ENCODE measurements around the gene MSRB3.

The MSRB3 gene

DNA sequence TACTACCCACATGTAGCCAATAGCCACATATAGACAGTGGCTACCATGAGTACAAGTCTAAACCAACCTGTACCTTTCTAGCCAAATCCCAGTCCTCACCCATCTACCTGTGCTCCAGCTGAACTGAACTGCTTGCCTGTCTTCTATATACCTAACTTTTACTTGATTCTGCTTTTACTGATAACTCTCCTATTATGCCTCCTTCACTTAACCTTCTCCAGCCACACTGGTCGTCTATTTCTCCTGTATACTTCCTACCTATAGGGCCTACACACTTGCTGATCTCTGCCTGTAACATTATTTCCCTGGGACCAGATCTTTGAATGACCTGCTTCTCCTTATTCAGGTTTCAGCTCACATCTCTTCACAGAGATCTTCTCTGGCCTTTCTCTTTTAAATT is 26.0 kb upstream of the MSRB3 start:
- no peak overlapping the region for H3K4me3 ChIP-seq (ENCODE audit: low read depth, low read length)
- TF ChIP-seq, protein P1, sequence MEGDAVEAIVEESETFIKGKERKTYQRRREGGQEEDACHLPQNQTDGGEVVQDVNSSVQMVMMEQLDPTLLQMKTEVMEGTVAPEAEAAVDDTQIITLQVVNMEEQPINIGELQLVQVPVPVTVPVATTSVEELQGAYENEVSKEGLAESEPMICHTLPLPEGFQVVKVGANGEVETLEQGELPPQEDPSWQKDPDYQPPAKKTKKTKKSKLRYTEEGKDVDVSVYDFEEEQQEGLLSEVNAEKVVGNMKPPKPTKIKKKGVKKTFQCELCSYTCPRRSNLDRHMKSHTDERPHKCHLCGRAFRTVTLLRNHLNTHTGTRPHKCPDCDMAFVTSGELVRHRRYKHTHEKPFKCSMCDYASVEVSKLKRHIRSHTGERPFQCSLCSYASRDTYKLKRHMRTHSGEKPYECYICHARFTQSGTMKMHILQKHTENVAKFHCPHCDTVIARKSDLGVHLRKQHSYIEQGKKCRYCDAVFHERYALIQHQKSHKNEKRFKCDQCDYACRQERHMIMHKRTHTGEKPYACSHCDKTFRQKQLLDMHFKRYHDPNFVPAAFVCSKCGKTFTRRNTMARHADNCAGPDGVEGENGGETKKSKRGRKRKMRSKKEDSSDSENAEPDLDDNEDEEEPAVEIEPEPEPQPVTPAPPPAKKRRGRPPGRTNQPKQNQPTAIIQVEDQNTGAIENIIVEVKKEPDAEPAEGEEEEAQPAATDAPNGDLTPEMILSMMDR (IDR thresholded peaks at IDR 0.05; ENCODE audit: low read depth, low read length): no peak

DNA sequence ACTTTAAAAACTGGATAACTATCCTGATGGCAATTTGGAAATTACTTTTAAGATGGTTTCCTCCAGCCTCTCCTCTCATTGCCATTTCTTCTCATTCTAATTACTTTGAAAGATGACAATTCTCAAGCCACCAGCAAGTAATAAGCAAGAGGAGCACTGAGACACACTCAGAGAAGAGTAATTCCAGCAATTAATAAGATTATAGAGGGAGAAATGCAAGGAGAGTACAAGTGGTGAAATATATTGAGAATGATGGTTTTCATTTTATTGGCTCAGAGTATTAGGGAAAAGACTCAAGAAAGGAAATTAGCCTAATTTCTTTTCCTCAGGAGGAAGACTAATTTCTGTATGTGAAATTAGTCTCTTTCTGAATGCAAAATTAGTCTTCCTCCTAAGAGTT is 20.5 kb upstream of the MSRB3 start:
- no peak overlapping the region for H3K4me3 ChIP-seq (ENCODE audit: low read depth, low read length)
- TF ChIP-seq, protein P1 (IDR thresholded peaks at IDR 0.05; ENCODE audit: low read depth, low read length): no peak

DNA sequence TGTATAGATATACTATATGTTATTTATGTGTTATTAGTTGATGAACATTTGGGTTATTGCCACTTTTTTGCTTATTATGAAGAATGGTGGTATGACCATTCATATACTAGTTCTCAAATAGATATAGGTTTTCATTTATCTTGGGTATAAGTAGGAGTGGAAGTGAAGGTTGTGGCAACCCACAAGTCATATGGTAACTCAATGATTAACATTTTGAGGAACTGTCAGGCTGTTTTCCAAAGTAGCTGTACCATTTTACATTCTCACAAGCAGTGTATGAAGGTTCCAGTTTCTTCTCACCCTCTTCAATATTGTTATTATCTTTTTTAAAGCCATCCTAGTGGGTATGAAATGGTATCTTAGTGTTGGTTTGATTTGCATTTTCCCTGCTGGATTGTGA is 19.0 kb upstream of the MSRB3 start:
- no peak overlapping the region for H3K4me3 ChIP-seq (ENCODE audit: low read depth, low read length)
- TF ChIP-seq, protein P1 (IDR thresholded peaks at IDR 0.05; ENCODE audit: low read depth, low read length): no peak

DNA sequence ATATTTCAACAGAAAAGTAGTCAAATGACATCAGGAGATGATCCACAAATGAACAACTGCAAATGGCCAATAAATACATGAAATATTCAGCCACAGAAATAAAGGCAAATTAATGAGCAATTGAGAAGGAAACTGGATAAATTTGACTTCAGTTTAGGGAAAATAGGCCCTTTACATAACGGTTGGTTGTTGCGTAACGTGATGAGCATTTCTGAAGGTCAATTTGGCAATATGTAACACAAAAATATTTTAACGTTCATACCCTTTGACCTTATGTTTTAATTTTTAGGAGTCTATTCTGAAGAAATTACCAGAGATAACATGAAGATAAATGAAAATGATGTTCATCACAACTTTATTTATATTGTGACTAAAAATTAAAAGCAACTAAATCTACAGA is 14.7 kb upstream of the MSRB3 start:
- no peak overlapping the region for H3K4me3 ChIP-seq (ENCODE audit: low read depth, low read length)
- TF ChIP-seq, protein P1 (IDR thresholded peaks at IDR 0.05; ENCODE audit: low read depth, low read length): no peak

DNA sequence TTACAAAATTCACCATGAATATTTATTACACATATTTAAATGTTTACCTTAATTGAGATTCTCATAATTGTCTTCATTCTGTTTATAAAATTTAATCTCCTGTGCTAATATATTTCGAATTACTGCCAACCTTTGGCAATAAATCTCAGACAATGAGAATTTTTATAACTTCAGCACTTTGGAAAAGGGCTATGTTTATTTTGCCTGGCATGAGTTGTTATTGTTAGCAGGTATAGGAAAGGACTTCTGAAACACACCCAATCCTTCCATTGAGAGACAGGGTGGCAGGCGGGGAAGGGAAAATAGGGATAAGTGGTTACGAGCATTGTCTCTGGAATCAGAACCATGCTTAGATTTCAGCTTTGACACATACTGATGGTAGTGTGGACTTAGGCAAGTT is 12.1 kb upstream of the MSRB3 start:
- TF ChIP-seq, protein P1 (IDR thresholded peaks at IDR 0.05; ENCODE audit: low read depth, low read length): no peak
- H3K4me3 ChIP-seq (ENCODE audit: low read depth, low read length): no peak overlapping the region

DNA sequence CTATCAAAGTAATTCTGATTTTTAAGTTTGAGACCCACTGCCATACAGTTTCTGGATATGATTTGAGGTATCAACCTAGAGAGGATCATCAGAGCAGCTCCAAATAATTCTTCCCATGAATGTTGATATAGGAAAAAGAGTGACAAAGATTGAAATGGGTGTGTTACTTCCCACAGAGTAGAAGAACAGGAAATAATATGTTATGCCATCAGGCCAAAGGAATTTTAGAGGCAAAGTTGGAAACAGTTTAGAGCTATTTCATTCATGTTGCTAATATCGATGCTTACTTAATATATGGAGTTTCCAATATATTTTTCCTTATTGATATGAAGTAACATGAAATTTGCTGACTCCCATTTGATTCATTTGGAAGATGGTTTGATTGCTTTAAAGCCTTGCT is 8.9 kb upstream of the MSRB3 start:
- H3K4me3 ChIP-seq (ENCODE audit: low read depth, low read length): no peak overlapping the region
- TF ChIP-seq, protein P1 (IDR thresholded peaks at IDR 0.05; ENCODE audit: low read depth, low read length): no peak

DNA sequence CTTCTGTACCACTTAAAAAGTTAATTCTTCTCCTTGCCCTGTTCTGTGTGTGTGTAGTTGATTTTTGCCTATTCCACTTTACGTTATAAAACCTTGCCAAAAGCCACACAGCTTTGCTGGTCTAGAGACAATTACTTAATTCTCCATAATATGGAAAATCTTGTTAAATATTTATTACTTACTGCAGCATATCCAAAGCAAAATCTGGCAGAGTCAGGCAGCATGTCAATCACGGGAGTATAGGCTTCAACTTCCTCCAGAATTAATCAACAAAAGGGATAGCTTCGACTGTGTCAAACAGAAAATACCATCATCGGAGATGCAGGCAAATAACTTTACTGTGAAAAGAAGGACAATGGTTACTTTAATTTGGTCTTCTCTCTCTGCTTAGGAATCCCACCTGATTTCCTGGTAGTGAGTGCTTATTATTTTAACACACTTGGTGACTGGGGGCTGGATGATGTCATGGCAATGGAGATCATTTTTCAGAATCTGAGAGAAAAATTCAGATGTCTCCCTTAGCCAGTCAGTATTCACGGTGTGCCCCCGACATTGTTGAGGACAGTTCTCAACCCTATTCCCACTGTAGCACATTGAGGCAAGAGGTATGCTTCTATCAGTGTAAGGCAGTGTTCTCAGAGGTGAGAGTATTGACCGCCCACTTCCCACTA is 3.7 kb upstream of the MSRB3 start:
- TF ChIP-seq, protein P1 (IDR thresholded peaks at IDR 0.05; ENCODE audit: low read depth, low read length): no peak
- no peak overlapping the region for H3K4me3 ChIP-seq (ENCODE audit: low read depth, low read length)

All from WI38 (cell line).